GM12801 (cell line): ENCODE results near the gene CGAS.

ENCODE experiments used
- CTCF ChIP-seq: IDR thresholded peaks from one replicate; pipeline ENCODE4 v1.5.1; 2011; ENCODE audit warnings: control low read depth; ENCODE audit not compliant: insufficient read length; ENCODE audit errors: extremely low read depth

CGAS gene

GRCh38 chr6:73452107-73452461 lies at the start of gene CGAS:
Gene CGAS (minus strand): TSS chr6:73452297. CDS start chr6:73452181, 116 bp downstream.
- TF ChIP-seq CTCF = no peak

- no peak for TF ChIP-seq CTCF
Observed at GRCh38 chr6:73497915-73498314, 45.8 kb upstream of the CGAS start.

GRCh38 chr6:73491377-73491776 lies 39.3 kb upstream of the CGAS start:
- no peak for TF ChIP-seq CTCF

- TF ChIP-seq CTCF = no peak
Observed at GRCh38 chr6:73487473-73487872, 35.4 kb upstream of the CGAS start.

- TF ChIP-seq CTCF = no peak
Observed at GRCh38 chr6:73484438-73484837, 32.3 kb upstream of the CGAS start.

- TF ChIP-seq CTCF = no peak
Observed at GRCh38 chr6:73481969-73482368, 29.9 kb upstream of the CGAS start.

GRCh38 chr6:73477407-73477806 lies 25.3 kb upstream of the CGAS start:
- no peak for TF ChIP-seq CTCF

GRCh38 chr6:73476723-73477122 lies 24.6 kb upstream of the CGAS start:
- TF ChIP-seq CTCF = no peak
